ENCODE data around the gene EYS.

The EYS gene

DNA sequence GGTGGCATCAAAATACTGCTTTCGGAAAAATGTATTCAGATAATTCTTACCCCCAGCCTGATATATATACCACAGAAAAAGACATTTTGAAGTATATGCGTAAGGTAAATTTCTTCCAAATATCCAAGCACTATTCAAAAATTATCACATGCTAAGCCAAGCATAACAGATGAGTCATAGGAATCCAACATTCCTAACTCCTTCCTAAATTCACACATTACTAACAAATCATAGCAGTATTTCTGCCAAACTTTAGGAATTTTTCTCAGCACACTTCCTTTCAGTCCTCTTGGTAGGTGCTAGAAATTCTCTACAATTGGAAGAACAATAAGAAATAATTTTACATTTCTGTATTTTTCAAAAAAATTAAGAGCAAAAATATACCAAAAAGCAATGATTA, 417.5 kb downstream of the EYS start:
- Mint-ChIP-seq H3K4me3 (no peak overlapping the region), H3K4me1 (no peaks in the 10 kb centered on the region), H3K9me3 (no peaks in the 10 kb centered on the region), H3K36me3 (ENCODE audit: low read depth) (no peaks in the 10 kb centered on the region), H3K27me3 (ENCODE audit: low read depth) (peaks cover 3% of the 10 kb centered on the region), H3K27ac (no peak overlapping the region)
- TF ChIP-seq, protein P1, sequence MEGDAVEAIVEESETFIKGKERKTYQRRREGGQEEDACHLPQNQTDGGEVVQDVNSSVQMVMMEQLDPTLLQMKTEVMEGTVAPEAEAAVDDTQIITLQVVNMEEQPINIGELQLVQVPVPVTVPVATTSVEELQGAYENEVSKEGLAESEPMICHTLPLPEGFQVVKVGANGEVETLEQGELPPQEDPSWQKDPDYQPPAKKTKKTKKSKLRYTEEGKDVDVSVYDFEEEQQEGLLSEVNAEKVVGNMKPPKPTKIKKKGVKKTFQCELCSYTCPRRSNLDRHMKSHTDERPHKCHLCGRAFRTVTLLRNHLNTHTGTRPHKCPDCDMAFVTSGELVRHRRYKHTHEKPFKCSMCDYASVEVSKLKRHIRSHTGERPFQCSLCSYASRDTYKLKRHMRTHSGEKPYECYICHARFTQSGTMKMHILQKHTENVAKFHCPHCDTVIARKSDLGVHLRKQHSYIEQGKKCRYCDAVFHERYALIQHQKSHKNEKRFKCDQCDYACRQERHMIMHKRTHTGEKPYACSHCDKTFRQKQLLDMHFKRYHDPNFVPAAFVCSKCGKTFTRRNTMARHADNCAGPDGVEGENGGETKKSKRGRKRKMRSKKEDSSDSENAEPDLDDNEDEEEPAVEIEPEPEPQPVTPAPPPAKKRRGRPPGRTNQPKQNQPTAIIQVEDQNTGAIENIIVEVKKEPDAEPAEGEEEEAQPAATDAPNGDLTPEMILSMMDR (IDR thresholded peaks at IDR 0.05; ENCODE audit: unreplicated experiment in 3 of 3): no peak

DNA sequence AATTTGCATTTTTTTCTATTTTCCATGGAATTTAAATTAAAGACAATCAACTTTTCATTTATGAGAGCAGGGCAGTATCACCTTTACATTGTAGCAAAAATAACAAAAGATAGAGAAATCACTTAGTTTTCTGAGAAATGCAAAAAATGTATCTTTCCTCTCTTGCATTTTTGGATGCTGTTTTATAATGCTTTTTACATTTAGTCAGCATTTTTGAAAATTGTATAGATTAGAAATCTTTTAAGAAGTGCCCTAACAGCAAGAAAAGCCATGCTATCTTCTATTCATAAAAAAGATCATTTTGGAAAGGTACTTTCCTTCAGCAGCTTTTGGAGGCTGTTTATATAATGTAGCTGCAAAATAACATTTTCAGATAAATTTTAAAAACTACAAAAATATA, 421.8 kb downstream of the EYS start:
- Mint-ChIP-seq H3K9me3 (no peaks in the 10 kb centered on the region), H3K4me1 (no peaks in the 10 kb centered on the region), H3K36me3 (ENCODE audit: low read depth) (no peaks in the 10 kb centered on the region), H3K27ac (no peak overlapping the region), H3K27me3 (ENCODE audit: low read depth) (no peaks in the 10 kb centered on the region), H3K4me3 (no peak overlapping the region)
- TF ChIP-seq, protein P1 (IDR thresholded peaks at IDR 0.05; ENCODE audit: unreplicated experiment in 3 of 3): no peak

DNA sequence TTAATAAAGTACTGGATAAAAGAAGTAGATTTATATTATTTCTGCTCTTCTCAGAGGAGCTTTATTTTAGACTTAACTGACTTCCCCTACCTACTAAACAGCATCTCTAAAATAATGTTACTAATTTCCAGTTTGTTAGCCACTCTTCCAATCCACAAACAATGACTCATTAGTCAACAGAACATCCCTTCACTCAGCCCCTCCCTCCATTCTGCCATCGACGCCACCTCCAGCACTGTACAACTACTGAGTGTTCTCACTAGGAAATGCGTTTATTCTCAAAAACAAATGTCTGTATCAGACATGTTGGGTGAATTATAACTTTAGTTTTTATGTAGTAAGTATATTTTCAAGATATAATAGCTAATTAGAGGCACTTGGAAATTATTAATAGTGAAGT, 427.0 kb downstream of the EYS start:
- no peaks in the 10 kb centered on the region for H3K27me3 Mint-ChIP-seq (ENCODE audit: low read depth)
- H3K4me1 Mint-ChIP-seq: no peaks in the 10 kb centered on the region
- TF ChIP-seq, protein P1 (IDR thresholded peaks at IDR 0.05; ENCODE audit: unreplicated experiment in 3 of 3): no peak
- H3K4me3 Mint-ChIP-seq: no peak overlapping the region
- no peaks in the 10 kb centered on the region for H3K36me3 Mint-ChIP-seq (ENCODE audit: low read depth)
- H3K9me3 Mint-ChIP-seq: no peaks in the 10 kb centered on the region
- H3K27ac Mint-ChIP-seq: no peak overlapping the region

DNA sequence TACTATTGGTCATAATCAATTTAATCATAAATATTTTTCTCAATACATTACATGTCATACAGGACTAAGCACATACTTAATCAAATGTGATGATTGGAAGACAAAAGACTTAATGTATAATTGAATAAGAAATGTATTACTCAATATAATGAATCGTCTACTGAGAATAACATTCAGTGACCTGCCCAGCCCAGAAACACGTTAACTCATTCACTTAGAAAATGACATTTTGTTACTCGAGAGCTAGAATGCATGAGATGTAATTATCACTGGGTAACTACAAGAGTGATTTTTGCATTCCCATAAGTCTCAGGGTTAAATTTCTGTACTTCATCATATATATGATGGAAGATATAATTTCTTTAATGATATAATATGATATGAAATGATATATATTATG, 444.8 kb downstream of the EYS start:
- H3K9me3 Mint-ChIP-seq: peaks cover 4% of the 10 kb centered on the region
- H3K27ac Mint-ChIP-seq: no peak overlapping the region
- no peaks in the 10 kb centered on the region for H3K36me3 Mint-ChIP-seq (ENCODE audit: low read depth)
- H3K27me3 Mint-ChIP-seq (ENCODE audit: low read depth): no peaks in the 10 kb centered on the region
- H3K4me1 Mint-ChIP-seq: no peaks in the 10 kb centered on the region
- TF ChIP-seq, protein P1 (IDR thresholded peaks at IDR 0.05; ENCODE audit: unreplicated experiment in 3 of 3): no peak
- H3K4me3 Mint-ChIP-seq: no peak overlapping the region

DNA sequence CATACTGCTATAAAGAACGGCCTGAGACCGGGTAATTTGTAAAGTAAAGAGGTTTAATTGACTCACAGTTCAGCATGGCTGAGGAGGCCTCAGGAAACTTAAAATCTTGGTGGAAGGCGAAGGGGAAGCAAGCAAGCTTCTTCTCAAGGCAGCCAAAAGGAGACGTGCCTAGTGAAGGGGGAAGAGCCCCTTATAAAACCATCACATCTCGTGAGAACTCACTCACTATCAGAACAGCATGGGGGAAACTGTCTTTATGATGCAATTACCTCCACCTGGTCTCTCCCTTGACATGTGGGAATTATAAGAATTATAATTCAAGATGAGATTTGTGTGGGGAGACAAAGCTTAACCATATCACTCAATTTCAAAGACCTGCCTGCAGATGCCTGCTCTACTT, 447.0 kb downstream of the EYS start:
- TF ChIP-seq, protein P1 (IDR thresholded peaks at IDR 0.05; ENCODE audit: unreplicated experiment in 3 of 3): no peak
- H3K27ac Mint-ChIP-seq: no peak overlapping the region
- H3K4me1 Mint-ChIP-seq: no peaks in the 10 kb centered on the region
- H3K9me3 Mint-ChIP-seq: peaks cover 10% of the 10 kb centered on the region
- H3K36me3 Mint-ChIP-seq (ENCODE audit: low read depth): no peaks in the 10 kb centered on the region
- no peaks in the 10 kb centered on the region for H3K27me3 Mint-ChIP-seq (ENCODE audit: low read depth)
- no peak overlapping the region for H3K4me3 Mint-ChIP-seq

DNA sequence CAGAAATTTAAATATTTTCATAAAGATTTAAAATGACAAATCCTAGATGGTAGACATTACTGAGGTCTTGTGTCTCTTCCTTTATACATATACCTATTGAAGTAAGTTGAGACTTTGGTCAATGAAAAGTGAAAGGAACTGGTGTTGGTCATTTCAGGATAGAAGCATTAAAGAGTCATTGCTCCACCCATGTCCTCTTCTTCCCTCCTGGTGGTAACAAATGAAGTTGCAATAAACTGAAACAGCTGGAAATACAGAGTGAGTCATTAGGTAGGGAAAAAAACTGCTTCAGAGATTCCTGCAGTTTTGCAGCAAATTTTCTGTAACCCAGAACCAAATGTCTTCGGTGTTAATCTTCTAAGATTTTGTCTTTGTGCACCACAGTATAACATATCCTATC, 448.0 kb downstream of the EYS start:
- no peaks in the 10 kb centered on the region for H3K27me3 Mint-ChIP-seq (ENCODE audit: low read depth)
- no peaks in the 10 kb centered on the region for H3K36me3 Mint-ChIP-seq (ENCODE audit: low read depth)
- H3K9me3 Mint-ChIP-seq: peaks cover 10% of the 10 kb centered on the region
- no peak overlapping the region for H3K4me3 Mint-ChIP-seq
- H3K4me1 Mint-ChIP-seq: no peaks in the 10 kb centered on the region
- TF ChIP-seq, protein P1 (IDR thresholded peaks at IDR 0.05; ENCODE audit: unreplicated experiment in 3 of 3): no peak
- H3K27ac Mint-ChIP-seq: no peak overlapping the region

Measured in nephron (organoid).